Smooth muscle cell of bladder (primary cell): ENCODE data around the gene HBA1. TPM values are rescaled to one million over a fixed set of nuclear protein-coding genes. Genes with fewer than 3 reads are reported as not detected.

Experiments
- total RNA-seq: library from RNA; depleted of rRNA; stranded (reverse); fragments of >200 nt; gene quantifications from 2 replicates; pipeline ENCODE4 v1.2.3, GENCODE V29; 2014

HBA1 gene
- total RNA-seq: not detected in 2 replicates

GRCh38 chr16:176477-177382, at the start of gene HBA1:
HBA1 (plus strand) TSS chr16:176680; CDS start chr16:176717, 37 bp downstream.

GRCh38 chr16:152141-153128, 24.0 kb upstream of the HBA1 start, which contains the start of gene HBZ:
HBZ (plus strand) TSS chr16:152644; CDS start chr16:152910, 266 bp downstream.

GRCh38 chr16:165539-166374, 10.7 kb upstream of the HBA1 start, which contains the start of gene HBM:
HBM (plus strand) TSS chr16:165978; CDS start chr16:165998, 20 bp downstream.

GRCh38 chr16:172374-172941, 4.0 kb upstream of the HBA1 start, which contains the start of gene HBA2:
HBA2 (plus strand) TSS chr16:172876; CDS start chr16:172913, 37 bp downstream.

GRCh38 chr16:180101-180675, 3.7 kb downstream of the HBA1 start, which contains the start of gene HBQ1:
HBQ1 (plus strand) TSS chr16:180459; CDS start chr16:180487, 28 bp downstream.

Other genes starting within 250 kb of the HBA1 start
- gene POLR3K, start 123.1 kb upstream of the HBA1 start, total RNA-seq: 3.6 and 4.0 TPM in 2 replicates
- 34.6 and 41.3 TPM in 2 replicates for gene SNRNP25, start 122.9 kb upstream of the HBA1 start, total RNA-seq
- gene RHBDF1, start 104.0 kb upstream of the HBA1 start, total RNA-seq: 40.4 and 41.6 TPM in 2 replicates
- 188 and 248 TPM in 2 replicates for gene MPG, start 98.5 kb upstream of the HBA1 start, total RNA-seq
- 5.4 and 6.1 TPM in 2 replicates for gene NPRL3, start 38.0 kb upstream of the HBA1 start, total RNA-seq
- not detected in 2 replicates for gene HBZ, start 24.0 kb upstream of the HBA1 start, total RNA-seq
- not detected in 2 replicates for gene HBM, start 10.7 kb upstream of the HBA1 start, total RNA-seq
- not detected in 2 replicates for gene HBA2, start 3.8 kb upstream of the HBA1 start, total RNA-seq
- gene HBQ1, start 3.8 kb downstream of the HBA1 start, total RNA-seq: not detected in 2 replicates
- 29.2 and 29.5 TPM in 2 replicates for gene LUC7L, start 52.8 kb downstream of the HBA1 start, total RNA-seq
- 50.6 and 51.9 TPM in 2 replicates for gene FAM234A, start 58.1 kb downstream of the HBA1 start, total RNA-seq
- 1.1 and 3.7 TPM in 2 replicates for gene RGS11, start 99.3 kb downstream of the HBA1 start, total RNA-seq
- gene ARHGDIG, start 103.9 kb downstream of the HBA1 start, total RNA-seq: 0.28 and 1.8 TPM in 2 replicates
- 0.37 TPM in 1 of 2 replicates, not detected in the other for gene PDIA2, start 106.5 kb downstream of the HBA1 start, total RNA-seq
- 15.2 and 19.0 TPM in 2 replicates for gene AXIN1, start 176.0 kb downstream of the HBA1 start, total RNA-seq
- gene MRPL28, start 193.9 kb downstream of the HBA1 start, total RNA-seq: 72.5 and 89.0 TPM in 2 replicates
- gene PGAP6, start 205.3 kb downstream of the HBA1 start, total RNA-seq: 59.2 and 66.6 TPM in 2 replicates
- 69.0 and 73.0 TPM in 2 replicates for gene NME4, start 220.5 kb downstream of the HBA1 start, total RNA-seq
- gene DECR2, start 225.2 kb downstream of the HBA1 start, total RNA-seq: 9.9 and 11.4 TPM in 2 replicates
- 14.2 and 23.1 TPM in 2 replicates for gene RAB11FIP3, start 249.0 kb downstream of the HBA1 start, total RNA-seq